Fibroblast of peridontal ligament (primary cell): ENCODE data around the gene SRGAP3.

ENCODE experiments used
- DNase-seq: peaks from one replicate; pipeline ENCODE4 v3.0.0-alpha.2; 2010; ENCODE audit errors: extremely low read depth

The SRGAP3 gene

DNA sequence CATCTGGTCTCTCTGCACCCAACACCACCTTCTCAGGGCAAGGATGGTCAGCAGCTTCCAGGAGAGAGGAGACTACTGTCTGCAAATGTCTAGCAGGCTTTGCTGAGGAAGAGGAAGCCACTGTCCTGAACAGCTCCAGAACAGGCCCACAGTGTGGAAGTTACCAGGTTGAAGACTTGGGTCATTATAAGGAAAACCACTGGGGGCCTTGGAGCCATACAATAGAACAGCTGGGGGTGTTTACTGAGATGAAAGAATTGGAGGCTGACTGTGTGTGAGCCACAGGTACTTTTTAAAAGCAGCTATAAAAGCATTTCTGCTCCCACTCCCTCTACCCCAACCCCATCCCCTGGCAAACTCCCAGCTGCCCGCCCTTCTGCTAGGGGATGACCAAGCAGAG lies 24.2 kb downstream of the SRGAP3 start:
- no peak for DNase-seq

DNA sequence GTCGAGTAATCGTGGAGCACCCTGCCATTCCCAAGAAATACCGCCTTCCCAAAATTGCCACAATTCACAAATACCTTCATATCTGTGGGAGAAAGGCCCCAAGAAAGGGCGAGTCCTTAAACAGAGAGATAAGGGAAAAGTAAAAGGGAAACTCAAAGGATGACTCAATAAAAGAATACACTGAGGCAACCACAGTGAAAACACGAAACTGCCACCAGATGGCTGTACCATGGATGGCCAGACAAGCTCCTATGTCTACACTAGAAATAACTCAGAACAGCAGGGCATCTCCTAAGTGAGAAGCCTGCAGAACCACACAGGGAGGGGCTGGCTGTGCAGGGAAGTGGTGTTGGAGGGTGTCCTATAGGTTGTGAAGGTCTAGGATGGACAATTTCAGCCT lies 25.0 kb downstream of the SRGAP3 start:
- DNase-seq, result peak; percentile 20

DNA sequence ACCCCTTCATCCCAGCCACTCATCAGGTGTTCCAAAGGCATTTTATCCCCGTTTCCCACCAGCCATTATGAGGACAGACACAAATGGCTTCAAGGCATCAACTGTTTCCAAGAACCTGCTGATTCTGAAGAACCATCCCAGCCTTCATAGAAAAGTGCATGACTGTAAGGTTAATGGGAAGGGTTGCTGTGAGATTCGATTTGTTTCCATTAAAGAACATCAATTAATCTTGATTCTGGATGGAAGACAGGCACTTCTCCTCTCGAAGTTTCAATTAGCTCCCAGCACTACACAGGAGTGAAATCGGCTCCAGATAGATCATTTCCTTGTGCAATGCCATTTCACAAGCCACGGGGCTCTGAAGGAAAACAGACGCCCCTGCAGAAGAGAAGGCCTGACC lies 25.8 kb downstream of the SRGAP3 start:
- no peak for DNase-seq

DNA sequence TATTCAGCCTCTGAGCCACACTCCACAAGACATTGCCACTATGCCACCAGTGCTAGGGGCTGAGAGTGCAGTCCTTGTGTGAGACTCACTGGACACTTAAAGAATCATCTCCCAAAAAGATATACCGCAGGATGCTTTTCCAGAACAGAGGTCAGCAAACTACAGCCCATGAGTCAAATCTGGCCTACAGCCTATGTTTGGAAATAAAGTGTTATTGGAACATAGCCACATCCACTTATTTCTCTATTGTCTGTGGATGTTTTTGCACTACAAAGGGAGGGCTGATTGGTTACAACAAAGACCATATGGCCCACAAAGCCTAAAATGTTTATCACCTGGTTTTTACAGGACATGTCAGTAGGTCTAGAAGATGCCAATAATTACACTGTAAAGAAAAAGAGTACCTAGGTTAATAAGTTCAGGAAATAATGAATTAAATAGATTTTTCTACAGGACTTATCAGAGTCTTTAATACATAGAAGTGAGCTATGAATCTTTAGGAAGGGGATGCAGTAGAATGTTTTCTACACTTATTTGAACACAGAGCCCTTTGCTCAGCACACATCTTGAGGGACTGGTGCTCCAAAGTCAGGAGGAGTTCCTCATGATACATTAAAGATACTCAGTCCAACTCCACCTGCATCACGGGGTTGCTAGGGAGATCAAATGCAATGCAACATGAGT lies 26.3 kb downstream of the SRGAP3 start:
- peak; percentile 6 for DNase-seq

DNA sequence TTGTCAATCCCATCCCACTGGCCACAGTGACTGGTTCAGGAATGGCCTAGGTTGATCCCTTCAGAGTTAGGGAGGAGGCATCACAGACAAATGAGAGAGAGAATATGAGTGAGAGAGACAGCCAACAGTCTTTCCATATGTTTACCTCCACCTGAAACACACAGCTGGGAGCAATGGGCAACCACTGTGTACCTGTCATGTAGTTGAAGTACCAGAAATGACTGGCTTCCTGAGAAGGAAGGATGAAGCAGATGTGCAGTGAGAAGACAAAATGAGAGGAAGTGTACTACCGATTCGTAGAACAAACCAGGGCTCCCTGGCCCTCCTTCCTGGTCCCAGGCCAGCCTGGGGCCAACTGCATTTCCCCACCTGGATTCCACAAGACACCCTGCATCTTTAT lies 27.4 kb downstream of the SRGAP3 start:
- no peak for DNase-seq

DNA sequence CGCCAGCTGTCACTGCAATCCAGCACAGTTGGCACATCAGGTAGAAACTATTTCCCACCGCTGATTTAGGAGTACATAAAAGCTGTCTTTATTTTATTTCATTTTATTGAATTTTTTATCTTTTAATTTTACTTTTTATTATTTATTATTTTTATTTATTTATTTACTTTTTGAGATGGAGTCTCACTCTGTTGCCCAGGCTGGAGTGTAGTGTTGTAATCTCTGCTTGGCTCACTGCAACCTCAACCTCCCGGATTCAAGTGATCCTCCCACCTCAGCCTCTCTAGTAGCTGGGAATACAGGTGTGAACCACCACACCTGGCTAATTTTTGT lies 31.0 kb downstream of the SRGAP3 start:
- DNase-seq, result no peak

DNA sequence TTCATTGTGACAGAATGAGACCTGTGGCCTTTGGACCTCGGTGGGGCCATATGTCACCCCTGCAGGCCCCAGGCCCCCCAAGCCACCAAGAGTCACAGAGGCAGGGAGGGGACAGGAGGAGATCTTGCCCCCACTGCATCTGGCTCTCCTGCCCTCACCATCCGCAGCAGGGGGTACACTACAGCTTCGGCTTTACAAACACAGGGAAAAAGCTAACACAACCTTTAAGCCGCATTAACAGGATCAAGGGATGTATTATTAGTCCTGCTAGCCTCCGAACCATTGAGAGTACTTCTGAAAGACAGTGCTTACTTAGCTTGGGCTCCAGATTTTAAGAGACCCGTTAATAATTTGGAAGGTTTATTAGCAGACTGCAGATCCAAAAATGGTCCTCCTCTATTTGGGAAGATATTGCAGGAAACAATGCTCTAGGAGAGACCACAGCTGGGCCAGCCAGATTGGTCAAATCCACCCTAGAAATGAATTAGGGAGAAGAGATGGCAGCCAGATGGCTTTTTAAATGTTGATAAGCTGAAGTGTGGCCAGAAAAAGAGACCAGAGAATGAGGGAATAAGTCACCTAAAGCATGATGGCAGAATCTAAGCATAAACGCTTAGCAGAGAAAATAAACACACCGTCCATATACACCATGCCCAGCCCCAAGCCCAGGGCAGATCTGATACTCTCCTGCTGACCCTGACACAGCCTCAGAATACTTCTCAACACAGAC lies 31.5 kb downstream of the SRGAP3 start:
- no peak for DNase-seq

DNA sequence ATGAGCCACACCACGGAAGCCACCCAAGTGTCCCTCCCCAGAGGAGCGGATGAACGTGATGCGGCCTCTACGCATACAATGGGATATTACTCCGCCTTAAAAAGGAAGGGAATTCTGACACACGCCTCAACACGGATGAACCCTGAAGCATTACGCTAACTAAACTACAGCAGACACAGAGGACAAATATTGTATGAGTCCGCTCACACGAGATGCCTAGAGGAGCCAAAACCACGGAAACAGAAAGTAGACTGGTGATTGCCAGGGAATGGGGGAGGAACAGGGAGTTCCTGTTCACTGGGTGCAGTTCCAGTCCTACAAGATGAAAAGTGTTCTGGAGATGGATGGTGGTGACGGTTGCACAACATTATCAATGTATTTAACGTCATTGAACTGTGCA lies 32.7 kb downstream of the SRGAP3 start:
- peak; percentile 65 for DNase-seq

DNA sequence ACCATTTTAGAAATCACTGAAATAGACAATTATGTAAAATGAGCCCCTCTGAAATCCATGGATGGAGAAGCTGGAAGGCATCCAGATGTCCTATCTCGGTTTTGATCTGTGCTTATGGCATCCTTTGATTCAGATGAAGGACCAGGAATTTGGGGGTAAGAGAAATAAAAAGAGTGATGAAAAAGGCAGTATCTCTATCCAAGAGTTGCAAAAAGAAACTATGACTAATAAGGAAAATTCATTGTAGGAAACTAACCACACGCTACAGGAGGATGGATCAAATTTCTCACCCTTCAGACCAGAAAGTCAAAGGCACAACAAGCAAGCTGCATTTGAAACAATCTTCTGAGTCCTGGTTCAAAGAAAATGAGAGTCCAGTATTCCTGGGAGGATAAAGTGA lies 34.8 kb downstream of the SRGAP3 start:
- peak; percentile 77 for DNase-seq

DNA sequence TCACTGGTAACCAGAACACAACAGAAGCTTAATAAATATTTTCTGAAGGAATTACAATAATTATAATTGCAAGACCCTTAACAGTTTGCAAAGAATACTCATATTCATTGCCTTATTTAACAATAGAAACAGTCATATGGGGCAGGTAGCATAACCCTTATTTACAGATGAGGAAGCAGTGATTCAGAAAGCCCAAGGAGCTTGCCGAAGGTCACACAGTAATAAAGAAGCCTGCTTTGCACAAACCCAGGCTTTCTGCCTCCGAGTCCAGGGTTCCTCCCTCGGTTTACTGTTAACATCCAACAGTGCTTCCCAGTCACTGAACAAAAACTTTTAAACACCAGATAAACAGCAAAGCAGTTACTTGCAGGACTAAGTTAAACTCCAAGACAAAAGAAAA lies 35.3 kb downstream of the SRGAP3 start:
- DNase-seq, result no peak

DNA sequence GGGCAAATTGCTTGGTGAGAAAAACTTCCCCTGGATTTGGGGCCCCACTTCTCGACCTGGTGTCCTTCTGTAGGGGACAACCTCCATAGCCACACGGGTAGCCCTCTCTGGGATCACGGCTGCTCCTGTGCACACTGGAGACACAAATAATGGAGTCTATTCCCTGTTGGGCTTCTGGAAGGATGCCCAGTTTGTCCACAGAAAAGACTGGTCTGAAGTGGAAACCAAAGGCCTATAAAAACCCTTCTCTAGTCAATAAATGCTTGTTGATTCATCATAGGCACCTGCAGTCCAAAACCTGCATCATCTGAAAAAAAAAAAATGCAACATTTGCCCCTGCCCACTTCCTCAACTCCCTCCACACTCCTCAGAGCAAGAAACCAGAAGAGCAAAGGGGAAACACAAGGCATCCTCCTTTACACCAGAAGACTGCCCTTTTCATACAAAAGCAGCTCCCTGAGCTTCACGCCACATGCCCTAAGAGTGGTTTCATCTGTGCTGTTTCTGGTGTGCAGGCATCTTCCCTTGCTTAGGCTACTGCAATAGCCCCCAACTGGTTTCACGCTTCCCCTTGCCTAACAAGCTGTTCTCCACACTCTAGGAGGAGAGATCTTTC lies 36.3 kb downstream of the SRGAP3 start:
- no peak for DNase-seq

DNA sequence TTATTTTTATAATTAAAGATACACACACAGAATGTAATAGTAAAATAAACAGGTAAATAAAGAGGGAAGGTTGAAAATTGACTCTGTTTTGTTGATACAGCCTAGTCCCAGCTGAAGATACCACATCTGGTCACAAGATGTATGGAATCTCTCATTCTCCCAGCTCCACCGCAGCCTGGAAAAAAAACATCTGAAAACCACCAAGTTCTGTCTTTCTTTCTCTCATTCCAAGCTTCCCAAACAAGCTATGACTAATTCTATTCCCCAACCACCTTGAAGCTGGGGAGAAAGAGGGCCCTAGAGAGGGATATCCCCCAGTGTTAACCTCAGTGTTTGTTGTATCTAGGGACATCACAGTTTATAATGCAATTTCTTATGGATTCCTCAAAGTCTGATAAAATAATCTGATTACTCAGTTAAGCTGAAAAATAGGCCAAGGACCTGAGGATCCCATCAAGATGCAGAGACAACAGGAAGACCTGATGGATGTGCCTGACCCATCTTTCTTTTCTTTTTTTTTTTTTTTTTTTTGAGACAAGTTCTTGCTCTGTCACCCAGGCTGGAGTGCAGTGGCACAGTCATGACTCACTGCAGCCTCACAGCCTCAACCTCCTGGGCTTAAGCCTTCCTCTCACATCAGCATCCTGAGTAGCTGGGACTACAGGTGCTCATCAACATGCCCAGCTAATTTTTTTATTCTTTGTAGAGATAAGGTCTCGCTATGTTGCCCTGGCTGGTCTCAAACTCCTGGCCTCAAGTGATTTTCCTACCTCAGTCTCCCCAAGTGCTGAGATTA lies 38.1 kb downstream of the SRGAP3 start:
- DNase-seq, result peak; percentile 87

DNA sequence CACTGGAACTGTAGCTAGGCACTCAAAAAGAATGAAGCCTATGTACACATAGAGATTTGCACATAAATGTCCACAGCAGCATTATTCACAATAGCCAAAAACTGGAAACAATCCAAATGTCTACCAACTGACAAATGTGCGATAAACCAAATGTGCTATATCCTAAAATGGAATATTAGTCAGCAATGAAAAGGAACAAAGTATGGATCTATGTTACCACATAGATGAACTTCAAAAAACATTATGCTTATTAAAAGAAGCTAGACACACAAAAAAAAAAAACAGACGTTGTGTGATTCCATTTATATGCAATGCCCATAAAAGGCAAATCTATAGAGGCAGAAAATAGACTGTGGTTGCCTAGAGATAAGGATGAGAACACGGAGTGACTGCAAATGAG lies 39.7 kb downstream of the SRGAP3 start:
- no peak for DNase-seq

DNA sequence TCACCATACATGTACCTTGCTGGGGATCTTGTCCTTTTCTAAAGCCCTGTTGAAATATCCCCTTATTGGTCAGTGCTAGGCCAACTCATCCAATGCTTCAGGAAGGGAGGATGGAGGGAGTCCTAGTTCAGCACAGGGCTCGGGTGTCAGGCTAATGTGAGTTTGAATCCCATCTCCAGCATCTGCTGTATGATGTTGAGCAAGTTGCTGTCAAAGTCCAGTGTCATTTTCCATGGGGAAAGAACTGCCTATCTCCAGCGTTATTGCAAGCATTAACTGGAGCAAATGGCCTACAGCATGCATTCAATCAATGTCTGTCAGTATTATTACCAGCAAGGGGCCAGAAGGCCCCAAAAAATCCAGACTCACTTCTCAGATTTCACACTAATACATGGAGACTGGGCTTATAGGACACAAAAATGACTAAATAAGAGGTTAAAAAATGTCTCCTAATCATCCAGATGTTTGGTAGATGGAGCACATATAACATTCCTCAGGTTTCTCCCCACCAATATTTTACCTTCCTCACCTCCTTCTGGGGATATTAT lies 40.8 kb downstream of the SRGAP3 start:
- no peak for DNase-seq

DNA sequence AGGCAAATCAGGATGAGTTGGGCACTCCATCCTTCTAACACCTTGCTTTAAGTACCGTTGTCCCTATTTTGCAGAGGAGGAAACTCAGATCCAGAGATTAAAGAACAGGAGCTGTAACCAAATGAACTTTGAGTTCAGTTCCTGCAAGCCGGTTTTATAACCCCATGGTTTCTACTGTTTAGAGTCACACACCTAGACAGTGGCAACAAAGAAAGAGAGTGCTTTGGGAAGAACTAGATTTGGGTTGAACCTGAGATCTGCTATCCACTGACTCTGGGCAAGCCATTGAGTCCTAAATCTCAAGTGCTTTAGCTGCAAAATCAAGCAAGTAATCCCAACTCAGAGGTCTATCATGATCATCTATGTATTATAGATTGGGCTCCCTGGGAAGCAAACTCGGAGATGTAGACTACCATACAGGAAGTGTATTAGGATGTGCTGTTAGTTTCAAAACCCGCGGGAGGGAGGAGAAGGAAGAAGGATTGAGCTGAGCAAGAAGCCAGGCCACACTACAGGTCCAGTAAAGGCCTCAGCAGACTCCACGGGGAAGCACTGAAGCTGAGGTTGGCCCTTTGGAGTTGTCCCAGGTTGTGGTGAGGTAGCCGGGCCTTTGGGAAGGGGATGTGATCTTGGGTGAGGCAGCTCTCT lies 42.2 kb downstream of the SRGAP3 start:
- no peak for DNase-seq

DNA sequence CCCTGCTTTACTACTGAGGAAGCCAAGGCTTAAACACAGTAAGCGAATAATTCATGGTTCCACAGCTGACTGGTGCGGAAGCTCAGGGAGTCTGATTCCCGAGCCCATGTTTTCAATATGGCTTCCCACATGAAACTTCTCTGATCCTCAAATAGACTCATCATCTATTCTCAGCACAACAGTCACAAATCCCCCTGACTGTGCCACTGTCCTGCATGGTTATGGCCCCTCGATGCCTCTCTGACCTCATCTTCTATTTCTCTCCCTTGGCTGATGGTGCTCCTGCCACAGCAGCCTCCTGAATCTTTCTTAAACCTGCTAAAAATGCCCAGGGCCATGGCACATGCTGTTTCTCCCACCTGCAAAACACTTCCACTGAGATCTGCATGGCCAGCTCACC lies 43.2 kb downstream of the SRGAP3 start:
- DNase-seq, result no peak

DNA sequence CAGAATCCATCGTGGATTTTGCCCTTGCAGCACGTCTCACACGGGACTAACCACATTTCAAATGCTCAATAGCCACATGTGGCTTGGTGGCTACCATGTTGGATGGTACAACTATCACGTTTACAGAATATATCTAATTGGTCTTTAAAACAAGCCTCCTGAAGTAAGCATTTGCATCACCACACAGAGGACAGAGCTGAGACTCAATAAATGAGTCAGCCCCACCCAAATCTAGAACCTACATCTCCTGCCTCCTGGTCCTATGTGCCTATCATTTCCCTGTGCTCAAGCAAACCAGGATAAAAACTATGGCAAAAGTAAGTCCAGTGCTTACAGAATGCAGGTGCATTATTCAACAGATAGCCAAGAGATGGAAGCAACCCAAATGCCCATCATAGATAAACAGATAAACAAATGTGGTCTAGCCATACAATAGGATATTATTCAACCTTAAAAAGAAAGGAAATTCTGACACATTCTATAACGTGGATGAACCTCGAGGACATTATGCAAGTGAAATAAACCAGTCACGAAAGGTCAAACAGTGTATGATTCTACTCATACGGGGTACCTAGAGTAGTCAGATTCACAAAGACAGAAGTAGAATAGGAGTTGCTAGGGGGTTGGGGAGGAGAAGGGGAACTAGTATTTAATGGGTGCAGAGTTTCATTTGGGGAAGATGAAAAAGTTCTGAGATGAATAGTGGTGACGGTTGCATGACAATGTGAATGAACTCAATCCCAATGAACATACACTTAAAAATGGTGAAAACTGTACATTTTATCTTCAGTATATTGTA lies 43.9 kb downstream of the SRGAP3 start:
- no peak for DNase-seq

DNA sequence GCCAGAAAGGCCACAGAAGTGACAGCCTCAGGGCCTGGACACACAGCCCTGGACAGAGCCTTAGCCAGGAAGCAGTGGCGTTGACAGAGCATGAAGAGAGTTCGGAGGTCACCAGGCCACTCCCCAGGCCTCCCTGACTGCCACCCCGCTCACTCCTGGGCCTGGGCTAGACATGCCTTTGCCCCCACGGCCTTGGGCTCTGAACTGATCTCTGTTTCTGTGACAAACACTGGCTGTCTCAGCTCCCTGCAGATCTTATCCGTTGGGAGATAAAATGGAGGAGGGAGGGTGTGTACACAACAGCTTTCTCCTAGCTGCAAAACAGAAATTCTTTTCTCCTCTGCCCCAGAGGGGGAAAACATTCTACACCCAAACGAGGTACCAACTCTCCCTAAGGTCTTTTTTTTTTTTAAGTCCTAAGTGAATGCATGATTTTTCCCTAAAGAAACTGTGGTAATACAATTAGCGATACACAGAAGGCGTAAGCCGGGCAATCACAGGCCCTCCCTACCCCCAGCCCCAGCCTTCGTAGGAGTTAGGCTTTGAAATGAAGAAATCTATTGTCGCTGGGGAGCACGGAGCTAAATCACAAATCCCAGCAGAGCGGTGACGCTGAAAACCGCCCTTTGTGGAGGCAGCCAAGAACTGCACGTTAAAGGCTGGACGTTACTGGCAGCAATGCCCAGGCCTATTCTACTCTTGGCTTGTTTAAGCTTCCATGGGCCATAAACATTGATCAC lies 45.0 kb downstream of the SRGAP3 start:
- no peak for DNase-seq

DNA sequence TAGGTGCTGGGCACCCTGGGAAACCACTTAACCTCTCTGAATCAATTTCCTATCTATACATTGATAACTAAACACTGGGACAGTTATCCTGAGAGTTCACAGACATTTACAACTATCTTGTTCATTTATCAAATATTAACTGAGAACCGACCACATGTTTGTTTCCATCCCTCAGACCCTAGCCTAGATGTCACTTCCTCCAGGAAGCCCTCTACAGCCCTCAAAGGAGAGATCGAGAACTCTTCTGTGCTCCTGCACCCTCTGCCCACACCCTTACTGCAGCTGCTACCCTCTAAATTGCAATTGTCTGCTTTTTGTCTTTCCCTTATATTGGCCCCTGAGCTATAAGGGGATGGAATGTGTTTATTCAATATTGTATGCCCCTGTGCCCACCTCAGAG lies 46.1 kb downstream of the SRGAP3 start:
- DNase-seq, result no peak

DNA sequence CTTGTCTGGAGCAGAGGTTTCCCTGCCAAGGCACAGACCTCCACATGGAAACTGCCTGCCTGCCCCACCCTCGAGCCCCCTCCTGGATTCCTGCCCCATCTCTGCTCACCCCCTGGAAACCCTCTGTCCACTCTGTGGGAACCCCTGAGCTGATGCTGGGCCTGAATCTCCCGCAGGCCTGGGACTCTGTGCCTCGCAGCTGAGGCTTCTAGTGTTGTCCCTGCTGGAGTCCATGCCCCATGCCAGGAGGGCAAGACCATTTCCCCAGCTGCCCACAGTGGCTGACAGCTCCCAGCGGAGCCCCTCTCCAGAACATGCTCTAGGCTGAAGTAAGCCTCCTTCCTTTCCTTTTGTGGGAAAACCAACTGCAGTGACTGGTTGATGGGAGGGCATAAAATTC lies 46.9 kb downstream of the SRGAP3 start:
- DNase-seq, result no peak
